Hepatocyte (in vitro differentiated cells): ENCODE data around the gene TMA16. TPM values are rescaled to one million over a fixed set of nuclear protein-coding genes. Genes with fewer than 3 reads are reported as not detected.
A peak's percentile ranks its signal among the peaks of the same experiment; 100 is the strongest.

Source experiments
- DNase-seq: peaks from one replicate; pipeline ENCODE4 v3.0.0-alpha.2; 2016; ENCODE audit warnings: low spot score
- H2AFZ ChIP-seq: fragments of 200-600 bp; sonication (generic); 2 replicates; pipeline ENCODE4 v1.6.0; 2016; ENCODE audit warnings: antibody characterized with exemption, mild to moderate bottlenecking
- H3K27ac ChIP-seq: fragments of 200-600 bp; sonication (generic); 2 replicates; pipeline ENCODE4 v1.5.1; 2016; ENCODE audit warnings: mild to moderate bottlenecking
- H3K27me3 ChIP-seq: fragments of 200-600 bp; sonication (generic); 2 replicates; pipeline ENCODE4 v1.6.1; 2016
- H3K36me3 ChIP-seq: fragments of 200-600 bp; sonication (generic); replicated peaks from 2 replicates; pipeline ENCODE4 v1.5.1; 2016; ENCODE audit warnings: low read depth; ENCODE audit not compliant: insufficient read depth
- H3K4me1 ChIP-seq: fragments of 200-600 bp; sonication (generic); 2 replicates; pipeline ENCODE4 v1.5.1; 2016; ENCODE audit warnings: mild to moderate bottlenecking, moderate library complexity; ENCODE audit not compliant: insufficient read depth
- H3K4me2 ChIP-seq: fragments of 200-600 bp; sonication (generic); 2 replicates; pipeline ENCODE4 v1.6.0; 2016
- H3K4me3 ChIP-seq: fragments of 200-600 bp; sonication (generic); 2 replicates; pipeline ENCODE4 v1.5.1; 2016; ENCODE audit warnings: mild to moderate bottlenecking
- H3K79me2 ChIP-seq: fragments of 200-600 bp; sonication (generic); 2 replicates; pipeline ENCODE4 v1.6.0; 2017; ENCODE audit warnings: mild to moderate bottlenecking
- H3K9me2 ChIP-seq: fragments of 200-600 bp; sonication (generic); replicated peaks from 2 replicates; pipeline ENCODE4 v1.6.0; 2017; ENCODE audit warnings: mild to moderate bottlenecking; ENCODE audit not compliant: insufficient read depth
- H3K9me3 ChIP-seq: fragments of 200-600 bp; sonication (generic); 2 replicates; pipeline ENCODE4 v1.5.1; 2016; ENCODE audit warnings: low read depth, mild to moderate bottlenecking
- H4K20me1 ChIP-seq: fragments of 200-600 bp; sonication (generic); 2 replicates; pipeline ENCODE4 v1.6.0; 2016; ENCODE audit warnings: mild to moderate bottlenecking; ENCODE audit not compliant: insufficient read depth, poor library complexity, severe bottlenecking
- EZH2 ChIP-seq: fragments of 200-600 bp; sonication (generic); IDR thresholded peaks from 2 replicates; pipeline ENCODE4 v1.6.1; 2016; ENCODE audit warnings: antibody characterized with exemption, mild to moderate bottlenecking, borderline replicate concordance
- EZH2phosphoT487 ChIP-seq: fragments of 200-600 bp; sonication (generic); IDR thresholded peaks from one replicate; pipeline ENCODE4 v1.6.1; 2018; ENCODE audit warnings: antibody characterized with exemption, mild to moderate bottlenecking, low read depth, moderate library complexity; ENCODE audit not compliant: unreplicated experiment, severe bottlenecking
- WGBS: methylation state at CpG from one replicate; pipeline ENCODE4 v1.1.6; 2016; ENCODE audit warnings: low lambda C conversion rate; ENCODE audit errors: missing lambda C conversion rate; 5-methylcytosine and 5-hydroxymethylcytosine counted together
- polyA plus RNA-seq: library from polyadenylated mRNA; unstranded; fragments of >200 nt; fragmentation: Nextera tagmentation; extraction: Ambion mirVana; gene quantifications from 2 replicates; pipeline ENCODE4 v1.2.1, GENCODE V29; 2016
- total RNA-seq: library from RNA; depleted of rRNA; stranded (reverse); fragments of >200 nt; gene quantifications from 2 replicates; pipeline ENCODE4 v1.2.3, GENCODE V29; 2014
- TF ChIP-seq, protein P1 (sequence below): fragments of 200-600 bp; sonication (generic); IDR thresholded peaks from 2 replicates; pipeline ENCODE4 v1.5.1; 2016; ENCODE audit warnings: antibody characterized with exemption, mild to moderate bottlenecking; ENCODE audit not compliant: poor library complexity

Gene TMA16
- total and polyA plus RNA-seq, 2 experiments from 2014 or later = 10.9 to 24.9 TPM

DNA sequence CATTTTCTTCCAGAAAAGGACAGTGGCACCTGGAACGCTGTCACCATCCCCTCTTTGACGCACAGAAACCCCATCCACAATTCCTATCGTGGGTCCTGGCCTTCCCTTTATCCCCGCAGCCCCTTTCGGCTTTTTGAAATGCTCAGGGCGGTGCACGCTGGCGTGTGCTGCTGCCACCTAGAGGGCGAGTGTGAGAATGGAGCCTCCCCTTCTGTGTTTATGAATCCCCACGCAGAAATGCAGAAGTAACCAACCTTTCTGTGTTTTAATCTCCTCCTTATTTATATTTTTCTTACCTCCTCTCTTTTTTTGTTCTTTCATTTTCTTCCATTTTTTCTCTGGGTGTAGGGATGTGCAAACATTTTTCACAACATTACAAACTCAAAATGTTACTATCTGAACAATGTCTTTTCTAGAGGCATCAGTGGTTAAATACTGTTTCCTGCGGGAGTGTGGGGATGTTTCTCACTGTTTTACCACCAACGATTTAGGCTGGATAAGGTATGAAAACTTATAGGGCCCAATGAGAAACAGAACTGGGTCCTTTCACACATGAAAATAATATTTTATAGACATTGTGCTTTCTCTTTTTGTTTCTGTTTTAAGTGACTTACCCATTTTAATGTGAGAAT lies 50.0 kb downstream of the TMA16 start:
- 10% methylated on average over 12 of the region's 12 CpGs for WGBS

GRCh38 chr4:163548481-163549243 lies 54.2 kb downstream of the TMA16 start:
- Histone ChIP-seq H3K27ac (no peak overlapping the region), H3K27me3 (no peaks in the 10 kb centered on the region), H3K4me3 (no peak overlapping the region), H3K36me3 (no peaks in the 10 kb centered on the region), H4K20me1 (no peaks in the 10 kb centered on the region), H3K4me1 (no peaks in the 10 kb centered on the region), H3K4me2 (no peak overlapping the region), H3K9me3 (no peaks in the 10 kb centered on the region), H2AFZ (no peak overlapping the region), H3K79me2 (no peaks in the 10 kb centered on the region), H3K9me2 (no peaks in the 10 kb centered on the region)
- peak; percentile 71 for DNase-seq
- 55% methylated on average over 10 of the region's 10 CpGs for WGBS
- no peak for TF ChIP-seq EZH2
- TF ChIP-seq, protein P1, sequence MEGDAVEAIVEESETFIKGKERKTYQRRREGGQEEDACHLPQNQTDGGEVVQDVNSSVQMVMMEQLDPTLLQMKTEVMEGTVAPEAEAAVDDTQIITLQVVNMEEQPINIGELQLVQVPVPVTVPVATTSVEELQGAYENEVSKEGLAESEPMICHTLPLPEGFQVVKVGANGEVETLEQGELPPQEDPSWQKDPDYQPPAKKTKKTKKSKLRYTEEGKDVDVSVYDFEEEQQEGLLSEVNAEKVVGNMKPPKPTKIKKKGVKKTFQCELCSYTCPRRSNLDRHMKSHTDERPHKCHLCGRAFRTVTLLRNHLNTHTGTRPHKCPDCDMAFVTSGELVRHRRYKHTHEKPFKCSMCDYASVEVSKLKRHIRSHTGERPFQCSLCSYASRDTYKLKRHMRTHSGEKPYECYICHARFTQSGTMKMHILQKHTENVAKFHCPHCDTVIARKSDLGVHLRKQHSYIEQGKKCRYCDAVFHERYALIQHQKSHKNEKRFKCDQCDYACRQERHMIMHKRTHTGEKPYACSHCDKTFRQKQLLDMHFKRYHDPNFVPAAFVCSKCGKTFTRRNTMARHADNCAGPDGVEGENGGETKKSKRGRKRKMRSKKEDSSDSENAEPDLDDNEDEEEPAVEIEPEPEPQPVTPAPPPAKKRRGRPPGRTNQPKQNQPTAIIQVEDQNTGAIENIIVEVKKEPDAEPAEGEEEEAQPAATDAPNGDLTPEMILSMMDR = peak; percentile 86

More for the DNA sequence above, 50.0 kb downstream of the TMA16 start:
- Histone ChIP-seq H3K27ac (no peak overlapping the region), H2AFZ (peak overlapping the region; percentile 39), H3K36me3 (no peaks in the 10 kb centered on the region), H3K4me1 (no peaks in the 10 kb centered on the region), H3K4me3 (no peak overlapping the region), H3K9me3 (no peaks in the 10 kb centered on the region), H3K4me2 (peak overlapping the region; percentile 73), H3K27me3 (no peaks in the 10 kb centered on the region), H3K9me2 (no peaks in the 10 kb centered on the region), H4K20me1 (no peaks in the 10 kb centered on the region), H3K79me2 (no peaks in the 10 kb centered on the region)
- peak; percentile 78 for DNase-seq
- TF ChIP-seq EZH2 = no peak
- TF ChIP-seq, protein P1 = peak; percentile 92

- Histone ChIP-seq H3K4me2 (peak overlapping the region; percentile 78), H3K9me3 (no peaks in the 10 kb centered on the region), H3K9me2 (no peaks in the 10 kb centered on the region), H3K27me3 (no peaks in the 10 kb centered on the region), H3K36me3 (no peaks in the 10 kb centered on the region), H4K20me1 (no peaks in the 10 kb centered on the region), H3K4me3 (no peak overlapping the region), H3K27ac (no peak overlapping the region), H3K4me1 (no peaks in the 10 kb centered on the region), H2AFZ (no peak overlapping the region), H3K79me2 (no peaks in the 10 kb centered on the region)
- TF ChIP-seq, protein P1 = no peak
- TF ChIP-seq EZH2phosphoT487 = no peak
- TF ChIP-seq EZH2 = no peak
- no peak for DNase-seq
- WGBS = 77% methylated on average over 6 of the region's 6 CpGs
Observed at GRCh38 chr4:163550869-163551267, 56.4 kb downstream of the TMA16 start.
